A673 (cell line): ENCODE data around the gene LRBA. TPM values are rescaled to one million over a fixed set of nuclear protein-coding genes. Genes with fewer than 3 reads are reported as not detected.

ENCODE experiments used
- BruUV-seq: library from RNA; stranded (reverse); fragments of 400-500 nt; replicated peaks from 2 replicates; lab custom pipeline; 2021; lab: Mats Ljungman, UMichigan
- CTCF ChIA-PET: fragments of 300-600 bp; sonication (Branson Sonifier 250); formaldehyde crosslinking; loops from one replicate; lab custom pipeline; 2022; ENCODE audit warnings: antibody characterized with exemption; lab: Charles Lee
- POLR2A ChIA-PET: fragments of 300-600 bp; sonication (Branson Sonifier 250); formaldehyde crosslinking; loops from one replicate; lab custom pipeline; 2022; ENCODE audit warnings: antibody characterized with exemption; ENCODE audit not compliant: low non-redundant PET; lab: Charles Lee
- DNase-seq: peaks from one replicate; pipeline ENCODE4 v3.0.0-alpha.2; 2015; ENCODE audit warnings: low spot score
- H3K27ac ChIP-seq: fragments of 200-600 bp; sonication (generic); 2 replicates; pipeline ENCODE4 v1.5.1; 2016; ENCODE audit warnings: mixed run types, low read depth, mild to moderate bottlenecking, mixed read lengths, antibody characterized with exemption, low read length; ENCODE audit not compliant: poor library complexity, severe bottlenecking
- H3K27me3 ChIP-seq: fragments of 200-600 bp; sonication (generic); replicated peaks from 2 replicates; pipeline ENCODE4 v1.6.1; 2017; ENCODE audit warnings: mixed run types, low read depth, mild to moderate bottlenecking, mixed read lengths, antibody characterized with exemption, low read length; ENCODE audit not compliant: insufficient read depth, poor library complexity
- H3K36me3 ChIP-seq: fragments of 200-600 bp; sonication (generic); 2 replicates; pipeline ENCODE4 v1.6.1; 2016; ENCODE audit warnings: mixed run types, mild to moderate bottlenecking, mixed read lengths, antibody characterized with exemption, low read length; ENCODE audit not compliant: insufficient read depth, poor library complexity, severe bottlenecking
- H3K4me1 ChIP-seq: fragments of 200-600 bp; sonication (generic); 2 replicates; pipeline ENCODE4 v1.6.1; 2017; ENCODE audit warnings: mixed run types, mild to moderate bottlenecking, mixed read lengths, antibody characterized with exemption, low read length; ENCODE audit not compliant: insufficient read depth, poor library complexity, severe bottlenecking
- H3K4me3 ChIP-seq: fragments of 200-600 bp; sonication (generic); 2 replicates; pipeline ENCODE4 v1.5.1; 2016; ENCODE audit warnings: low read depth, mixed run types, mild to moderate bottlenecking, mixed read lengths, low read length; ENCODE audit not compliant: poor library complexity, severe bottlenecking
- H3K9me3 ChIP-seq: fragments of 200-600 bp; sonication (generic); 2 replicates; pipeline ENCODE4 v1.6.1; 2016; ENCODE audit warnings: mixed run types, low read depth, mild to moderate bottlenecking, mixed read lengths, antibody characterized with exemption, low read length; ENCODE audit not compliant: poor library complexity, severe bottlenecking
- EZH2 ChIP-seq: fragments of 200-600 bp; sonication (generic); IDR thresholded peaks from 2 replicates; pipeline ENCODE4 v1.6.1; 2017; ENCODE audit warnings: borderline replicate concordance, low read depth, mild to moderate bottlenecking, mixed read lengths, antibody characterized with exemption, low read length; ENCODE audit not compliant: poor library complexity, severe bottlenecking
- intact Hi-C: fragments of 100-400 bp; cut with micrococcal nuclease; formaldehyde crosslinking; loops from one replicate; pipeline ENCODE4 v1.10.0; 2022; ENCODE audit not compliant: unreplicated experiment
- total RNA-seq: library from RNA; stranded (reverse); gene quantifications from 2 replicates; pipeline ENCODE4 v1.2.3, GENCODE V29; 2021
- TF ChIP-seq, protein P1 (sequence below): fragments of 300-800, 200-600 bp; sonication (generic); conservative IDR thresholded peaks from 2 replicates; pipeline ENCODE4 v1.5.1; 2017; ENCODE audit warnings: low read depth, mild to moderate bottlenecking, antibody characterized with exemption, low read length, moderate library complexity, mixed read lengths

LRBA gene
- total RNA-seq, 1 experiment from 2014 or later: 35.7 TPM

GRCh38 chr4:150641612-150642011 is 373.5 kb downstream of the LRBA start:
- Histone ChIP-seq H3K9me3 (no peaks in the 10 kb centered on the region), H3K4me1 (no peaks in the 10 kb centered on the region), H3K36me3 (no peaks in the 10 kb centered on the region), H3K27ac (no peak overlapping the region), H3K27me3 (no peaks in the 10 kb centered on the region), H3K4me3 (no peak overlapping the region)
- no peak for DNase-seq
- no TSS peak for BruUV-seq
- ChIA-PET POLR2A (no interaction called here), CTCF (no interaction called here)
- TF ChIP-seq EZH2: no peak
- TF ChIP-seq, protein P1, sequence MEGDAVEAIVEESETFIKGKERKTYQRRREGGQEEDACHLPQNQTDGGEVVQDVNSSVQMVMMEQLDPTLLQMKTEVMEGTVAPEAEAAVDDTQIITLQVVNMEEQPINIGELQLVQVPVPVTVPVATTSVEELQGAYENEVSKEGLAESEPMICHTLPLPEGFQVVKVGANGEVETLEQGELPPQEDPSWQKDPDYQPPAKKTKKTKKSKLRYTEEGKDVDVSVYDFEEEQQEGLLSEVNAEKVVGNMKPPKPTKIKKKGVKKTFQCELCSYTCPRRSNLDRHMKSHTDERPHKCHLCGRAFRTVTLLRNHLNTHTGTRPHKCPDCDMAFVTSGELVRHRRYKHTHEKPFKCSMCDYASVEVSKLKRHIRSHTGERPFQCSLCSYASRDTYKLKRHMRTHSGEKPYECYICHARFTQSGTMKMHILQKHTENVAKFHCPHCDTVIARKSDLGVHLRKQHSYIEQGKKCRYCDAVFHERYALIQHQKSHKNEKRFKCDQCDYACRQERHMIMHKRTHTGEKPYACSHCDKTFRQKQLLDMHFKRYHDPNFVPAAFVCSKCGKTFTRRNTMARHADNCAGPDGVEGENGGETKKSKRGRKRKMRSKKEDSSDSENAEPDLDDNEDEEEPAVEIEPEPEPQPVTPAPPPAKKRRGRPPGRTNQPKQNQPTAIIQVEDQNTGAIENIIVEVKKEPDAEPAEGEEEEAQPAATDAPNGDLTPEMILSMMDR: no peak
- intact Hi-C loops: no loop called here

GRCh38 chr4:150632639-150633038 is 382.4 kb downstream of the LRBA start:
- Histone ChIP-seq H3K4me1 (peaks cover 7% of the 10 kb centered on the region), H3K36me3 (no peaks in the 10 kb centered on the region), H3K9me3 (no peaks in the 10 kb centered on the region), H3K27ac (no peak overlapping the region), H3K4me3 (no peak overlapping the region), H3K27me3 (no peaks in the 10 kb centered on the region)
- no peak for TF ChIP-seq EZH2
- TF ChIP-seq, protein P1: no peak
- CTCF ChIA-PET: no interaction called here
- POLR2A ChIA-PET: no interaction called here
- intact Hi-C loops: no loop called here
- BruUV-seq: no TSS peak
- DNase-seq: no peak

GRCh38 chr4:150628073-150628472 is 387.0 kb downstream of the LRBA start:
- Histone ChIP-seq H3K9me3 (no peaks in the 10 kb centered on the region), H3K27me3 (no peaks in the 10 kb centered on the region), H3K36me3 (no peaks in the 10 kb centered on the region), H3K27ac (no peak overlapping the region), H3K4me1 (peaks cover 15% of the 10 kb centered on the region), H3K4me3 (no peak overlapping the region)
- ChIA-PET CTCF (no interaction called here), POLR2A (no interaction called here)
- intact Hi-C loops: no loop called here
- DNase-seq: peak; percentile 26
- BruUV-seq: no TSS peak
- TF ChIP-seq, protein P1: no peak
- no peak for TF ChIP-seq EZH2
